Mesenchymal stem cell (in vitro differentiated cells and primary cell): ENCODE results near the gene CDKL5.

Source experiments
- DNase-seq: peaks from one replicate; pipeline ENCODE4 v3.0.0-alpha.2; 2013
- H2AFZ ChIP-seq: one replicate; pipeline ENCODE4 v1.6.1; 2013; ENCODE audit warnings: low read depth, mild to moderate bottlenecking, control low read depth, inconsistent platforms, low read length, moderate library complexity
- H2AK5ac ChIP-seq: 2 replicates; pipeline ENCODE4 v1.6.1; 2013; ENCODE audit warnings: low read length, moderate library complexity, mild to moderate bottlenecking, inconsistent platforms; ENCODE audit not compliant: severe bottlenecking
- H2BK120ac ChIP-seq: one replicate; pipeline ENCODE4 v1.6.1; 2013; ENCODE audit warnings: low read depth, mild to moderate bottlenecking, inconsistent platforms, low read length, moderate library complexity
- H2BK12ac ChIP-seq, 2 experiments: one replicate each; pipeline ENCODE4 v1.6.1; 2013; ENCODE audit warnings: inconsistent platforms in 2 of 2, low read length in 2 of 2, mild to moderate bottlenecking in 2 of 2, moderate library complexity in 2 of 2, control low read depth in 1 of 2
- H2BK15ac ChIP-seq: one replicate; pipeline ENCODE4 v1.6.1; 2013; ENCODE audit warnings: mild to moderate bottlenecking, low read depth, inconsistent platforms; ENCODE audit not compliant: poor library complexity, severe bottlenecking
- H2BK5ac ChIP-seq: 2 replicates; pipeline ENCODE4 v1.6.1; 2013; ENCODE audit warnings: low read depth, mild to moderate bottlenecking, low read length, control low read depth, inconsistent platforms; ENCODE audit not compliant: poor library complexity, severe bottlenecking
- H3K14ac ChIP-seq, 2 experiments: one replicate each; pipeline ENCODE4 v1.6.1; 2013; ENCODE audit warnings: inconsistent platforms in 2 of 2, low read length in 2 of 2, control low read depth in 1 of 2, mild to moderate bottlenecking in 1 of 2, moderate library complexity in 1 of 2
- H3K18ac ChIP-seq, 2 experiments: one replicate each; pipeline ENCODE4 v1.6.1; 2013; ENCODE audit warnings: inconsistent platforms in 2 of 2, low read length in 2 of 2, control low read depth in 1 of 2, low read depth in 1 of 2, mild to moderate bottlenecking in 1 of 2
- H3K23ac ChIP-seq, 2 experiments: one replicate each; pipeline ENCODE4 v1.6.1; 2013; ENCODE audit warnings: inconsistent platforms in 2 of 2, low read length in 2 of 2, mild to moderate bottlenecking in 2 of 2, moderate library complexity in 2 of 2, control low read depth in 1 of 2
- H3K27ac ChIP-seq: 2 replicates; pipeline ENCODE4 v1.5.1; 2013; ENCODE audit warnings: mild to moderate bottlenecking, moderate library complexity, low read length, control low read depth, inconsistent platforms; ENCODE audit not compliant: poor library complexity, severe bottlenecking
- H3K27me3 ChIP-seq, 2 experiments: 2 replicates each; pipeline versions ENCODE4 v1.6.1 to v1.7.0; 2013; ENCODE audit warnings: low read length in 2 of 2, mild to moderate bottlenecking in 2 of 2, moderate library complexity in 2 of 2, control low read depth in 1 of 2, inconsistent platforms in 1 of 2; ENCODE audit not compliant: control insufficient read depth in 1 of 2, insufficient read depth in 1 of 2
- H3K36me3 ChIP-seq, 2 experiments: 2 replicates each; pipeline versions ENCODE4 v1.6.1 to v1.7.0; 2013; ENCODE audit warnings: low read length in 2 of 2, control low read depth in 1 of 2, inconsistent platforms in 1 of 2, low read depth in 1 of 2, mild to moderate bottlenecking in 1 of 2; ENCODE audit not compliant: insufficient read depth in 2 of 2, control insufficient read depth in 1 of 2
- H3K4ac ChIP-seq, 2 experiments: one replicate each; pipeline ENCODE4 v1.6.1; 2013; ENCODE audit warnings: inconsistent platforms in 2 of 2, low read length in 2 of 2, mild to moderate bottlenecking in 2 of 2, moderate library complexity in 2 of 2, control low read depth in 1 of 2, low read depth in 1 of 2
- H3K4me1 ChIP-seq: 2 replicates; pipeline ENCODE4 v1.6.1; 2013; ENCODE audit warnings: low read depth, low read length, control low read depth; ENCODE audit not compliant: control insufficient read depth, insufficient read depth
- H3K4me2 ChIP-seq: 2 replicates; pipeline ENCODE4 v1.6.1; 2013; ENCODE audit warnings: low read length, mild to moderate bottlenecking, inconsistent platforms; ENCODE audit not compliant: poor library complexity, severe bottlenecking
- H3K4me3 ChIP-seq, 2 experiments: 2 replicates each; pipeline versions ENCODE4 v1.5.1 to v1.7.0; 2013; ENCODE audit warnings: low read length in 2 of 2, mild to moderate bottlenecking in 2 of 2, control low read depth in 1 of 2, low read depth in 1 of 2; ENCODE audit not compliant: insufficient read depth in 1 of 2
- H3K79me1 ChIP-seq: replicated peaks from 2 replicates; pipeline ENCODE4 v1.6.1; 2013; ENCODE audit warnings: mild to moderate bottlenecking, control low read depth, low read length, inconsistent platforms; ENCODE audit not compliant: poor library complexity, severe bottlenecking
- H3K9ac ChIP-seq: 2 replicates; pipeline ENCODE4 v1.7.0; 2013; ENCODE audit warnings: mild to moderate bottlenecking, low read length, moderate library complexity
- H3K9me3 ChIP-seq: 2 replicates; pipeline ENCODE4 v1.7.0; 2013; ENCODE audit warnings: mild to moderate bottlenecking, low read length; ENCODE audit not compliant: control insufficient read depth
- H4K8ac ChIP-seq: one replicate; pipeline ENCODE4 v1.6.1; 2013; ENCODE audit warnings: inconsistent platforms, mild to moderate bottlenecking, low read length, moderate library complexity
- H4K91ac ChIP-seq: one replicate; pipeline ENCODE4 v1.6.1; 2013; ENCODE audit warnings: mild to moderate bottlenecking, low read length, inconsistent platforms
- WGBS: methylation state at CpG from one replicate; pipeline ENCODE4 v1.1.7; 2013; ENCODE audit warnings: mixed read lengths; 5-methylcytosine and 5-hydroxymethylcytosine counted together

CDKL5 gene

DNA sequence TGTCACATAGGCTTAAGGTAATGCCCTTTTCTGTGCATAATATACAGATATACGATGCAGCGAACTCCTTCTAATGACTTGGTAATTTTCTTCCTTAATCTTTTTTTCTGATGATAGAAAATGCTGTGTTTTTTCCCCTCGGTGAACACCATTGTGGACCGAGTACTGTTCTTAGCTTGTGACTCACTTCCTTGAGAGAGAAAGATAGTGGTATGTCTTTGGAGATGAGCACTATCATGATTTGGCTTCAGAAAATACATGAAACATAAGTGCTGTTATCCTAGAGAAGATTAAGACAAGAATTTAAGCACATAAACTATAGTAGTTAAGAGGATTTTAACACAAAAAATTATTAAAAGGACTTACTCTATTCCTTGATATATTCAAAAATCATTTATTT, 182.6 kb downstream of the CDKL5 start:
- Histone ChIP-seq H3K4me1 (no peaks in the 10 kb centered on the region), H3K14ac (no peak overlapping the region), H3K4me3 (no peak overlapping the region), H3K9me3 (no peaks in the 10 kb centered on the region), H4K91ac (no peak overlapping the region), H3K4ac (no peak overlapping the region), H2AFZ (no peak overlapping the region), H3K27ac (no peak overlapping the region), H3K36me3 (peaks cover 5 to 14% of the 10 kb centered on the region in 2 experiments), H2BK5ac (no peak overlapping the region), H3K23ac (no peak overlapping the region), H3K18ac (no peak overlapping the region), H4K8ac (no peak overlapping the region), H2BK120ac (no peak overlapping the region), H3K79me1 (no peaks in the 10 kb centered on the region), H2BK12ac (no peak overlapping the region), H3K4me2 (no peak overlapping the region), H3K9ac (no peak overlapping the region), H3K27me3 (no peaks in the 10 kb centered on the region), H2AK5ac (no peak overlapping the region), H2BK15ac (no peak overlapping the region)
- DNase-seq, result peak; percentile 26
- WGBS, result no CpG with 5 or more reads among the region's 4 CpGs

DNA sequence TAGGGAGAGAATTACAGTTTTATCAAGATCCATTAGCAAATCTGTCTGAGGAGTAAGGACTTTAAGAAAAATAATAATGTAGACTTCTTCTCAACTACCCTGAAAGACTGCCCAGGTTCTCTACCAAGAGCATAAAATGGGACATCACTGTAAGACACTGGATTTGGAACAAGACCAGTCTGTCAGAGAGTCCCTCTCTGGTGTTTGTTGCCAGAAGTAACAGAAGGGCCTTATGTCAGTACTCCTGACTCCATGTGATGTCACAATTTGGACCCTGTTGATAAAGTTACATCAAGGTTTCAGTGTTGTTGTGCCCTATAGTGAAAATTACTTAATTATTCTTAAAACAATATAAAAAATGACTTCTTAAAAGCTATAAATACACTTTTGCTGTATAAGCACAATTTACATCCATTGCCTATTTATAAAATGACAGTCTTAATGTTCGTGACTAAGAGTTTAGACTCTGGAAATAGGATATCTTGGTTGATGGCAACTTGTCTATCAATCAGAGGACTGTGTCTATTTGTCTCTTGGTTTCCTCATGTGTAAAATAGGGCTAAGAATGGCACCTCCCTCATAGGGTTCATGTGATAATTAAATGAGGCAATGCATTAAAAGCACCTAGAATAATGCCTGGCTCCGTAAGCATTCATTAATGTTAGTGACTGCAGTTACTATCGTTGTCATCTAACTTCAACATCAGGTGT, 188.7 kb downstream of the CDKL5 start:
- no peak overlapping the region for H3K14ac ChIP-seq
- no peak for DNase-seq
- no peak overlapping the region for H3K4ac ChIP-seq
- H2AFZ ChIP-seq, result no peak overlapping the region
- no peak overlapping the region for H2BK120ac ChIP-seq
- WGBS, result 100% methylated on average over 3 of the region's 3 CpGs
- H2BK15ac ChIP-seq, result no peak overlapping the region
- no peak overlapping the region for H3K4me2 ChIP-seq
- H3K18ac ChIP-seq, result no peak overlapping the region
- H3K27me3 ChIP-seq, result no peaks in the 10 kb centered on the region
- H2AK5ac ChIP-seq, result no peak overlapping the region
- H4K91ac ChIP-seq, result no peak overlapping the region
- no peak overlapping the region for H3K23ac ChIP-seq
- no peaks in the 10 kb centered on the region for H3K9me3 ChIP-seq
- no peak overlapping the region for H3K4me3 ChIP-seq
- no peak overlapping the region for H3K9ac ChIP-seq
- H3K79me1 ChIP-seq, result no peaks in the 10 kb centered on the region
- no peak overlapping the region for H4K8ac ChIP-seq
- peaks cover 5% of the 10 kb centered on the region for H3K4me1 ChIP-seq
- H2BK12ac ChIP-seq, result no peak overlapping the region
- peaks cover 4 to 5% of the 10 kb centered on the region in 2 experiments for H3K36me3 ChIP-seq
- H2BK5ac ChIP-seq, result no peak overlapping the region
- H3K27ac ChIP-seq, result no peak overlapping the region

- H3K79me1 ChIP-seq, result no peaks in the 10 kb centered on the region
- no peak overlapping the region for H2BK15ac ChIP-seq
- WGBS, result 97% methylated on average over 5 of the region's 8 CpGs
- no peak overlapping the region for H4K91ac ChIP-seq
- no peak overlapping the region for H2BK120ac ChIP-seq
- H3K18ac ChIP-seq, result no peak overlapping the region
- peaks cover 5% of the 10 kb centered on the region for H3K4me1 ChIP-seq
- H4K8ac ChIP-seq, result no peak overlapping the region
- H3K9ac ChIP-seq, result no peak overlapping the region
- no peak overlapping the region for H3K23ac ChIP-seq
- H3K4me3 ChIP-seq, result no peak overlapping the region
- no peak overlapping the region for H3K14ac ChIP-seq
- peak overlapping the region; percentile 19 for H2AK5ac ChIP-seq
- DNase-seq, result no peak
- peak overlapping the region; percentile 51 for H2BK5ac ChIP-seq
- H2BK12ac ChIP-seq, result peak overlapping the region in 1 of 2 experiments; percentile 54
- no peak overlapping the region for H3K4me2 ChIP-seq
- H3K36me3 ChIP-seq, result no peaks in the 10 kb centered on the region
- H3K27me3 ChIP-seq, result no peaks in the 10 kb centered on the region
- no peaks in the 10 kb centered on the region for H3K9me3 ChIP-seq
- H3K27ac ChIP-seq, result peak overlapping the region; percentile 76
- H2AFZ ChIP-seq, result no peak overlapping the region
- no peak overlapping the region for H3K4ac ChIP-seq
Observed at GRCh38 chrX:18616688-18617406, 191.4 kb downstream of the CDKL5 start.

GRCh38 chrX:18617407-18617750, 192.0 kb downstream of the CDKL5 start:
- peak; percentile 50 for DNase-seq
- H4K8ac ChIP-seq, result no peak overlapping the region
- H3K9me3 ChIP-seq, result no peaks in the 10 kb centered on the region
- H3K27ac ChIP-seq, result peak overlapping the region; percentile 76
- H2BK15ac ChIP-seq, result no peak overlapping the region
- H3K27me3 ChIP-seq, result no peaks in the 10 kb centered on the region
- H3K4me3 ChIP-seq, result no peak overlapping the region
- H3K36me3 ChIP-seq, result no peaks in the 10 kb centered on the region
- H3K79me1 ChIP-seq, result no peaks in the 10 kb centered on the region
- H3K4me1 ChIP-seq, result peaks cover 5% of the 10 kb centered on the region
- no peak overlapping the region for H2BK5ac ChIP-seq
- no peak overlapping the region for H2BK120ac ChIP-seq
- H3K9ac ChIP-seq, result no peak overlapping the region
- WGBS, result 20% methylated on average over 5 of the region's 5 CpGs
- peak overlapping the region; percentile 19 for H2AK5ac ChIP-seq
- no peak overlapping the region for H3K14ac ChIP-seq
- H2AFZ ChIP-seq, result no peak overlapping the region
- peak overlapping the region in 1 of 2 experiments; percentile 54 for H2BK12ac ChIP-seq
- H3K18ac ChIP-seq, result no peak overlapping the region
- H4K91ac ChIP-seq, result no peak overlapping the region
- peak overlapping the region; percentile 2 for H3K4me2 ChIP-seq
- no peak overlapping the region for H3K23ac ChIP-seq
- no peak overlapping the region for H3K4ac ChIP-seq
